Amniotic stem cell (primary cell): ENCODE data around the gene USP11.
A peak's percentile ranks its signal among the peaks of the same experiment; 100 is the strongest.

ENCODE experiments used
- DNase-seq: peaks from one replicate; lab custom pipeline; 2025; lab: John Stamatoyannopoulos, UW

Gene USP11

DNA sequence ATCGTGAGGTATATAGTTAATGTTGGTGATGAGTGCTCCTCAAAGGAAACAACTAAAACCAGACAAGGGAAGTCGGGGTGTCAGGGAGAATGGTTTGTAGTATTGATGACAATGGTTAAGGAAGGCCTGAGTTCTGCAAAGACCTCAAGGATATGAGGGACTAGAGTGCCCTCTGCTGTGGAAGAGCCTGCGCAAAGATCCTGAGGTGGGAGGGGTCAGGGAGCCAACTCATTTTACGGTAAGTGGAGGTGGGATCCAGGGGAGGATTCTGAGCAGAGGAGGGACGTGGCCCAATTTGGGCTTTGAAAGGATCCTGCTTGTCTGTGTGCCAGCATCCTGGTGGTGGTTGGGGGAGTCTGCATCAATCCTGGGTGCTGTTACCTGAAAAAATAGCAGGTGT, 27.8 kb upstream of the USP11 start:
- DNase-seq: no peak

DNA sequence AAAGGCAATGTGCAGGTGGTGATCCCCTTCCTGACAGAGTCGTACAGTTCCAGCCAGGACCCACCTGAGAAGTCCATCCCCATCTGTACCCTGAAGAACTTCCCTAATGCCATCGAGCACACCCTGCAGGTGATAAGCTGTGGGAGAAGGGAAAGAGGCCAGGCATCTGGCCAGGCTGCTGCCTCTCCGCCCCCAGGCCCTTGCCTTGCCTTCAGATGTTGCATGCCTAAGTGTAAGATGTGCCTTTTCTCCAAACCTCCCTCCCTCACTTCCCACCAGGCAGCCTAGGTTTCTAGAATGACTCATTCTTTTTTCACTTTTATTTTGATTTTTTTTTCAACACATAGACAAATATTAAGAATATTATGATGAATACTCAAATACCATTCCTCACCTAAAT, 26.5 kb upstream of the USP11 start:
- DNase-seq: no peak

GRCh38 chrX:47208108-47208507, 24.7 kb upstream of the USP11 start:
- no peak for DNase-seq

GRCh38 chrX:47209508-47210238, 23.1 kb upstream of the USP11 start:
- DNase-seq: no peak

DNA sequence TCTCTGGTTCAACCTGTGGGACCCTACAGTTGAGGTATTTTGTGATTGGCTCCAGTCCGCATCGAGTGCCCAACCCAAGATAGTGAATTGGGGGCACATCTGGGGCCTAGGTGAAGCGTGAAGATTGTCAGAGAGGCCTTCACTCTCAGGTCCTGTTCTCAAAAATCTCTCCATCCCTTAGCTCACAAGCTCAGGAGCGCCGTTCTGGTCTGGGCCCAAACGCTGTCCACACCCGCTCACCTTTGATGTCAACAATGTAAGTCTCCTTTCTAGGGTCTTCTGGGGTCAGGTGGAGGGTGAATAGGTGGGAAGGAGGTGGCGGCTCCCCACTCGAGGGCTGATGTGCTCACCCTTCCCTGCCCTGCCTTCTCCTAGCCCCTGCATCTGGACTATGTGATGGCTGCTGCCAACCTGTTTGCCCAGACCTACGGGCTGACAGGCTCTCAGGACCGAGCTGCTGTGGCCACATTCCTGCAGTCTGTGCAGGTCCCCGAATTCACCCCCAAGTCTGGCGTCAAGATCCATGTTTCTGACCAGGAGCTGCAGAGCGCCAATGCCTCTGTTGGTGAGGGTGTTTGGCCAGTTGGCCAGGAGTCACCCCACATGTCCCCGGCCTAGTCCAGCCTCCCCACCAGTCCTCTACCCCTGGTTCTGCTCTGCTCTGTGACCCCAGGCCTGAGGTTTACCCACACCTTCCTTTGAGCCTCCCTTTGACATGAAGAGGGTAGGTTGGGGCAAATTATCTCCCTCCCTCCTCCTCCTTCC, 22.0 kb upstream of the USP11 start:
- no peak for DNase-seq

DNA sequence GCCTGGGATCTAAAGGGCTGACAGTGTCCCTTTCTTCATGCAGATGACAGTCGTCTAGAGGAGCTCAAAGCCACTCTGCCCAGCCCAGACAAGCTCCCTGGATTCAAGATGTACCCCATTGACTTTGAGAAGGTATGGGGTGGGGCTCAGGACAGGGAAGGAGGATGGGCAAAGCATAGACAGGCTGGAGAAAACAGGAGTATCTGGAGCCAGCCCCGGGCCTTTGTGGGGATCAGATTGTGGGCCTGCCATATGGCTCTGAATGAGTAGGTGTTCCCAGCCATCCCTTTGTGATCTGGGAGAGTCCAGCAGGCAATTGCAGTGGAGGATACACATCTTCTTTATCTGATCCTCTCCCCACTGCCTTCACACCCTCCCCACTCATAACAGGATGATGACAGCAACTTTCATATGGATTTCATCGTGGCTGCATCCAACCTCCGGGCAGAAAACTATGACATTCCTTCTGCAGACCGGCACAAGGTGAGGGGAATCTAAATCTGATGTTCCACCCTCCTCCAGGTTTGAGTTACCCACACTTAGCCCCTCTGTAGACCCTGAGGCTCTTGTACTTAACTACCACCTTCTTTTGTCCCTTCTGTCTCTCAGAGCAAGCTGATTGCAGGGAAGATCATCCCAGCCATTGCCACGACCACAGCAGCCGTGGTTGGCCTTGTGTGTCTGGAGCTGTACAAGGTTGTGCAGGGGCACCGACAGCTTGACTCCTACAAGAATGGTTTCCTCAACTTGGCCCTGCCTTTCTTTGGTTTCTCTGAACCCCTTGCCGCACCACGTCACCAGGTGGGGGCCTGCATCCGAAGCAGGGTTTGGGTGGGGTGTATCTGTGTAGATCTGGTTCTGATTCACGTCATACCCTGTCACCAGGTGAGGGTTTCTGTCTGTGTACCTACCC, 20.2 kb upstream of the USP11 start:
- DNase-seq: no peak

DNA sequence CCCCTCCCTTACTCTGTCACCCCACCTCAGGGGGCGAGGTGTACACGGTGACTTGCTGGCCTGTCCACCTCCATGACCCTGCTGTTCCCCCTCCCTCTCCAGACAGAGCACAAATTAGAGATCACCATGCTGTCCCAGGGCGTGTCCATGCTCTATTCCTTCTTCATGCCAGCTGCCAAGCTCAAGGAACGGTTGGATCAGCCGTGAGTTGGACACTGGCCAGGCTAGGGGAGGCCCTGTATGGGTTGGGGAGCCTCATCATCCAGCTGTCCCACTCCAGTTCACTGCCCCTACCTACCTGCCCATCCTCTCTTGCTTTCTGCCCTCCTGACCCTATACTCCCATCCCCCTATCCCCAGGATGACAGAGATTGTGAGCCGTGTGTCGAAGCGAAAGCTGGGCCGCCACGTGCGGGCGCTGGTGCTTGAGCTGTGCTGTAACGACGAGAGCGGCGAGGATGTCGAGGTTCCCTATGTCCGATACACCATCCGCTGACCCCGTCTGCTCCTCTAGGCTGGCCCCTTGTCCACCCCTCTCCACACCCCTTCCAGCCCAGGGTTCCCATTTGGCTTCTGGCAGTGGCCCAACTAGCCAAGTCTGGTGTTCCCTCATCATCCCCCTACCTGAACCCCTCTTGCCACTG, 18.3 kb upstream of the USP11 start:
- no peak for DNase-seq

- DNase-seq: no peak
These were observed 17.4 kb upstream of the USP11 start for GRCh38 chrX:47215291-47215900.

- DNase-seq: no peak
These were observed 16.4 kb upstream of the USP11 start for GRCh38 chrX:47216393-47216925.

GRCh38 chrX:47217121-47217851, 15.5 kb upstream of the USP11 start:
- peak; percentile 48 for DNase-seq

- peak; percentile 99 for DNase-seq
These were observed 14.9 kb upstream of the USP11 start for GRCh38 chrX:47217852-47218279.

- DNase-seq: peak; percentile 61
These were observed 14.4 kb upstream of the USP11 start, which contains the start of gene CDK16 for GRCh38 chrX:47218280-47218919. CDK16 (plus strand) TSS chrX:47218681; CDS start chrX:47223558, 4,877 bp downstream.

DNA sequence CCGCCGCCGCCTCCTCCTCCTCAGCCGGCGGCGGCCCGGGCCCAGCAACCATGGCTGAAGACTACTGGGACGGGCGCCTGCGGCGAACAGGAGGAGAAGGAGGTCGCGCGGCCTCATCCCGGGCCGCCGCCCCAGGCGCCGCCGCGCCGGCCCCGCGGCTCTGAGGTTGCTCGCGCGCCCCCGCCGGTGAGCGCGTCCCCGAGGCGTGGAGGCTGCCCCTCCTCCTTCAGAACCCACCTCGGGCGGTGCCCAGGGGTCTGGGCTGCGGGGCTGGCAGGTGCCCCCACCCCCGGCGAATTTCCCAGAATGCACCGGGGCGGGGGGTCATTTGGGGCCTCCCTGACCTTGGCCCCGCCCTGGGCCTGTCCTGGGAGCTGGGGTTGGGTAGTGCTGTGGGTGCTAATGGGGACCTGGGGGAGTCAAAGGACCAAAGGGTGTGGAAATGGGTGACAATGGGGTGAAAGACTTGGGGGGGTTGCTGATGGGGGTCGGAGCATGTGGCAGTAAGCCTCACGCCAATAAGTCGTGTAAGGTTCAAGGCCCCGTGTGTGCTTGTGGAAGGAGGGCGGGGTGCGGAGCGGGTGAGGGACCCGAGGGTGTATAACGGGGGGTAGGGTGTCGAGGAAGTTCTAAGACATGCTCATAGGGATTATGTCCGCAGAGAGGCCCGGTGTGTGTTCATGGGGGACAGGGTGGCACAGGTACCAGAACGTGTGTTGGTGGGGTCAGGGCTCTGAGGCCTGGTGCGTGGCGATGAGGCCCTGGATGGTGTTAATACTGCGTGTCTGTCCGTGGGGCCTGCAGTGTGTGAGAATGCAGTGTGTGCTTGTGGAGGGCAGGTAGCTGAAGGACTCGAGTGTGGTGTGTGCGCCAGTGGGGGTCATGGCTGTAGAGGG, 13.6 kb upstream of the USP11 start:
- DNase-seq: no peak

DNA sequence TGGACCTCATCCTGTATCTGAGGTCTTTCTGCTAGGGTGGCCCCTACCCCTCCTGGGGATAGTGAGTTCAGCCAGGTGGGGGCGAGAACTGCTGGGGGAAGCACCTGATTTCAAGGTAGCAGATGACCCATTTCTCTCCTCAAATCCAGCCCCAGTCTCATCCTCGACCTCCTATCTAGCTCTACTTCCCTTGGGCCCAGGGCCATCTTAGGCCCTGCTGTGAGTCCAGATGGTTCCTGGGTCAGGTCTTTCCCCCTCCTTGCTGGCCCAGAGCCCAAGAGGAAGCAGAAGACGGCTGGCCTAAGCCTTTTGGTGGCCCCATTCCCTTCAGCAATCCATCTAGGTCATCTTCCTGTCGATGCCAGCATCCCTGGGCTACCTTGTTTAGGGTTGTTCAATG, 11.1 kb upstream of the USP11 start:
- no peak for DNase-seq

DNA sequence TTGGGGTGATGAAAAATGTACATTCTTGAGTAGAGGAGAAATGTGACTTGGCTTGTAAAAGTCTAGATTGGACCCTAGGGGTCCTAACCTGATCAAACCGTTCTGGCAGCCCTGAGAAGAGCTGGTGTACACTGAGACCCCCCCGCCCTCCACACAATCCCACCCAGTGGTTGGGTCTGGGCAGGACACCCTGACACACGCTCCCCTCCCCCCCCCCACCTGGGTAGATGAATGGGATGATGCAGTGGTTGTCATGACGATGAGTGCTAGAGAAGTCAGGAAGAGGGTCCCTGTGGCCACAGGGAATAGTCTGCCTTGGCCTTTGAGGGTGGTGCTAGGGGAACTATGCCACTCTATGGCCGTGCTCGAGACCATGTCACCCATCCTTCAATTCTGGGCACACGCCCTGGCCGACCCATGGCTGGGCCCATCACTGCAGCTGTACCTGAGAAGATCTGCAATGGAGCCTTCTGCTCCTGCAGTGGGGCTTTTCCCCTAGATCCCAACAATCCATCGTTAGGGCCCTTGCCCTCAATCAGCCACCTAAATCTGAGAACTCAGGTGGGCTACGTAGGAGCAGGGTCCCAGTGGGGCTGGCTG, 10.0 kb upstream of the USP11 start:
- no peak for DNase-seq

DNA sequence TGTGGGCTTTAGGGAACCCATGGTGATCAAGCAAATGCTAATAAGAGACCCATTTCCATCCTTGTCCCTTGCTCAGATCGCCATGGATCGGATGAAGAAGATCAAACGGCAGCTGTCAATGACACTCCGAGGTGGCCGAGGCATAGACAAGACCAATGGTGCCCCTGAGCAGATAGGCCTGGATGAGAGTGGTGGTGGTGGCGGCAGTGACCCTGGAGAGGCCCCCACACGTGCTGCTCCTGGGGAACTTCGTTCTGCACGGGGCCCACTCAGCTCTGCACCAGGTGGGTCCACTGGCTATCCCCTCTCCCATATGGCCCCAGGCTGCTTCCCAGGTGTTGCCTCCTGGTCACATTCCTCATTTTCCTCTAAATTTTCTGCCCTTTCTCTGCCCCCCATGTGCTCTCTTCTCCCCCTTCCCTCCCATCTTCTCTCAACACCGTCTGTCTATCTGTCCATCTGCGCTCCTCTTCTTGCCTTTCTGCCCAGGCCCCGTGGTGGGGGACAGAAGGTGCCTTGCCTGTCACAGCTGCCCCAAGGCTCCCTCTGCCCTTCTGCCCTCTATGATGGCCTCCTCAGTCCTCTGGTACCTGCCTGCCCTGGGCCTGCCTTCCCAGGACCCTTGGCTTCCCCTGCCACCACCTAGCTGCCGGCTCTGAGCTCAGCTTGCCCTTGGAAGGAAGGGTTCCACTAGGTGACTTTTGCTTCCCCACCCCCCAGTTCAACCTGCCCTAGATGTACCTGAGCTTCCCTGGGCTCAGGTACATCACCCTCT, 9.1 kb upstream of the USP11 start:
- DNase-seq: no peak

- no peak for DNase-seq
These were observed 8.4 kb upstream of the USP11 start for GRCh38 chrX:47224266-47224895.
